ENCODE results near the gene ITFG1. TPM values are rescaled to one million over a fixed set of nuclear protein-coding genes. Genes with fewer than 3 reads are reported as not detected.

Gene ITFG1
- total and polyA plus RNA-seq, 2 of the 8 experiments (the other 6 are each of a cell fraction or from before 2014, with no cell fraction given): 13.8 to 22.2 TPM

- no peaks in the 10 kb centered on the region; the same call in 1 of the 2 replicates for H3K23me2 ChIP-seq (ENCODE audit: low read depth, low read length)
- no peak for FAIRE-seq
- POLR2A ChIA-PET (ENCODE audit: partially characterized antibody): interaction anchor here (0.7 kb wide), 1 partner anchor 10 kb away, joined by 3 read pairs; no protein-coding TSS in a partner anchor
Observed at GRCh38 chr16:47162670-47163420, 298.0 kb downstream of the ITFG1 start.

More at GRCh38 chr16:47162670-47163420, 298.0 kb downstream of the ITFG1 start:
- CTCF ChIA-PET (ENCODE audit: partially characterized antibody): interaction anchor here (0.8 to 2.5 kb wide), 3 partner anchors 13 to 52 kb away, joined by 3 to 19 read pairs (median 8); partner anchors contain the start of gene NETO2
- H2AFZ ChIP-seq (ENCODE audit: low read length): no peak overlapping the region
- no peak overlapping the region for H3K4ac ChIP-seq (replicated peaks; ENCODE audit: insufficient read length, low read depth, low read length)
- H3K4me2 ChIP-seq (ENCODE audit: insufficient read depth in 1 of 2, low read depth in 2 of 2, low read length in 2 of 2): no peak overlapping the region
- no peak overlapping the region for H4K5ac ChIP-seq (ENCODE audit: insufficient read length, low read depth, low read length)
- no peak overlapping the region for H3K18ac ChIP-seq (ENCODE audit: extremely low read depth, low read length)
- no peaks in the 10 kb centered on the region for H3K27me3 ChIP-seq (replicated peaks in 1 of 4; ENCODE audit: control insufficient read depth in 3 of 4, extremely low read depth in 1 of 4, insufficient read depth in 3 of 4, low read length in 3 of 4)
- H3K4me1 ChIP-seq (replicated peaks in 1 of 4; ENCODE audit: control insufficient read depth in 3 of 4, insufficient read depth in 4 of 4, low read length in 3 of 4): no peaks in the 10 kb centered on the region
- H2BK120ac ChIP-seq (replicated peaks; ENCODE audit: low read depth, low read length): no peak overlapping the region
- no peak overlapping the region for H2BK12ac ChIP-seq (ENCODE audit: low read depth, low read length)
- no peak overlapping the region for H3K4me3 ChIP-seq (ENCODE audit: extremely low read depth in 1 of 4, insufficient read depth in 2 of 4, low read depth in 3 of 4, low read length in 4 of 4)
- WGBS, 2 experiments (ENCODE audit: extremely low coverage in 1 of 2, insufficient coverage in 1 of 2, insufficient read length in 1 of 2, insufficient replicate concordance in 2 of 2, low coverage in 1 of 2, low lambda C conversion rate in 2 of 2, missing lambda C conversion rate in 1 of 2): 90% methylated on average over 10 of the region's 10 CpGs; no CpG with 5 or more reads in 1 of the 2 experiments
- no peaks in the 10 kb centered on the region for H3K9me3 ChIP-seq (ENCODE audit: insufficient read depth in 2 of 2, low read depth in 1 of 2, low read length in 1 of 2)
- H4K91ac ChIP-seq (replicated peaks; ENCODE audit: insufficient read length, low read length): no peak overlapping the region
- no peaks in the 10 kb centered on the region for H4K20me1 ChIP-seq (replicated peaks in 1 of 2; ENCODE audit: control insufficient read depth in 1 of 2, insufficient read depth in 2 of 2, low read length in 2 of 2)
- no peak overlapping the region for H2BK5ac ChIP-seq (ENCODE audit: low read depth, low read length)
- H2AK5ac ChIP-seq (ENCODE audit: low read depth, low read length): no peak overlapping the region
- no peak overlapping the region for H3K9ac ChIP-seq (replicated peaks in 1 of 4; ENCODE audit: extremely low read depth in 1 of 4, low read depth in 3 of 4, low read length in 3 of 4)
- no peak overlapping the region for H3K27ac ChIP-seq (ENCODE audit: low read depth, low read length)
- TF ChIP-seq SP2 (IDR thresholded peaks at IDR 0.05; ENCODE audit: low read length) (no peak), RAD21 (IDR thresholded peaks at IDR 0.05 in 1 of 2, conservative IDR thresholded peaks at IDR 0.05 in 1 of 2; ENCODE audit: low read depth in 2 of 2, low read length in 2 of 2) (peak; percentile 34), CTCF (IDR thresholded peaks at IDR 0.05; ENCODE audit: control extremely low read depth in 1 of 3, insufficient read depth in 1 of 3, low read depth in 1 of 3, low read length in 3 of 3) (peak in 2 of 3 experiments; percentile 13 to 14; a peak in 2 of 4 replicates), SUZ12 (IDR thresholded peaks at IDR 0.05; ENCODE audit: low read length) (no peak), POLR2A (IDR thresholded peaks at IDR 0.05; ENCODE audit: control extremely low read depth in 1 of 2, low read depth in 2 of 2, low read length in 2 of 2) (no peak), BACH1 (IDR thresholded peaks at IDR 0.05; ENCODE audit: low read length) (no peak), USF2 (IDR thresholded peaks at IDR 0.05; ENCODE audit: low read length) (no peak)
- H3K23ac ChIP-seq (ENCODE audit: insufficient read length): no peak overlapping the region
- DNase-seq (ENCODE audit: low read depth in 1 of 2, low spot score in 2 of 2): no peak
- H3K36me3 ChIP-seq (ENCODE audit: control insufficient read depth in 2 of 4, insufficient read depth in 4 of 4, low read length in 3 of 4): no peaks in the 10 kb centered on the region
- no peak overlapping the region for H3K56ac ChIP-seq (replicated peaks; ENCODE audit: insufficient read length, low read depth, low read length)
- H4K8ac ChIP-seq (ENCODE audit: extremely low read depth, insufficient read depth, low read length): no peak overlapping the region
- H3K14ac ChIP-seq (ENCODE audit: insufficient read length): no peak overlapping the region
- no peaks in the 10 kb centered on the region for H3K79me1 ChIP-seq (ENCODE audit: low read depth, low read length)
- no peaks in the 10 kb centered on the region for H3K79me2 ChIP-seq (ENCODE audit: control insufficient read depth in 1 of 2, insufficient read depth in 2 of 2, low read length in 2 of 2)
- H2BK20ac ChIP-seq (ENCODE audit: low read length): no peak overlapping the region
- H2BK15ac ChIP-seq (ENCODE audit: low read length): no peak overlapping the region

Measured in H1 (cell line).